Right renal pelvis (tissue), 4 donors: Measurements from ENCODE around the gene TPST1. TPM values are rescaled to one million over a fixed set of nuclear protein-coding genes. Genes with fewer than 3 reads are reported as not detected.
"Not testable (repeated sequence)": the region's sequence is repeated elsewhere in the genome, so short reads cannot be mapped to it uniquely, and the experiment has no call there.

ENCODE experiments used
- DNase-seq, 4 donors: peaks; one replicate each; pipeline ENCODE4 v3.0.0-alpha.2; 2013; ENCODE audit warnings: low read depth in 4 of 4, low spot score in 3 of 4, missing footprints in 1 of 4
- polyA plus RNA-seq, 4 donors: library from polyadenylated mRNA; unstranded; fragments of 120-200 nt; gene quantifications; one replicate each; pipeline ENCODE4 v1.2.1, GENCODE V29; 2013; ENCODE audit not compliant: insufficient read length in 4 of 4

TPST1 gene
- 10 to 100 TPM; 45.8 to 54.3 (median 49.6) TPM for polyA plus RNA-seq

DNA sequence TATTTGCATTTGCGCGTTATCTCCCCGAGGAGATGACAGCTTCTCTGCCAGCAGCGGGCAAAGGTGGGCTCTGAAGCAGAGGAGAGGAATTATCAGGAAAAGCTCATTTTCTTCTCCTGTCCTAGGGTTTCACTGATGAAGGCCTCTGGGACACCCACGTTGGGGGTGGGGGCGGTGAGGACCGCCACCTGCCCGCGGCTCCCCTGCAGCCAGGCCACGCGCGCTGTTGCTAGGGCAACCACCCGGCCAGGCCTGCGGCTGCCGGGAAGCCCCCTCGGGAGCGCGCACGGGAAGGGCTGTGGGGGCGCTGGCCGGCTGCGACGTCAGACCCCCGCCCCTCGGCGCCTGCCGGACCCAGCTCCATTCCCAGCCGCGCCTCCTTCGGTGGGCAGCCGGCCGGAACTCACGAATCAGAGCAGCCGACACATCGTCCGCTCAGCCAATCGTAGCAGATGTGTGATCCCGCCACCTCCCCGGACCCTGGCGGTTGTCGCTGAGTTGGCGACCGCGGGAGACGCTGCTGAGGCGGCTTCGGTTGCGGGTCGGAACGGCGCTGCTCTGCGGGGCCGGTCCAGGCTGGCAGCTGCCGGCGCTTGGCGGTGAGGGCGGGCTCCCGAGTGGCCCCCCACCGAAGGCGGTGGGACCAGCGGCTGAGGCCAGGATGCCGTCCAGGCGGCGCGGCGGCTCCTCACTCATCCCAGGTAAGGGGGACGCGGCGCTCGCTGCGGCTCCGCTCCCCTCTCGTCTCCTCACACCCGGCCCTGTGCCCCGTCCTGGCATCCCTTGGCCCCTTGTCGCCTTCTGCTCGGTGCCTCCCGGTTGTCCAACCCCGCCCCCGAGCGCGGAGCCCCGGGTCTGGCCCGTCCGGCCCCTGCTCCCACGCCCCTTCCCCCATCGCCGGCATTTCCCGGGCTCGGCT is at the start of gene TPST1:
Gene TPST1, plus strand, starts transcription at position 513 of the 919 bp plus-strand sequence. CDS start 35,092 bp downstream, outside the sequence.
- peak; percentile 92 to 93 (median 93) for DNase-seq

DNA sequence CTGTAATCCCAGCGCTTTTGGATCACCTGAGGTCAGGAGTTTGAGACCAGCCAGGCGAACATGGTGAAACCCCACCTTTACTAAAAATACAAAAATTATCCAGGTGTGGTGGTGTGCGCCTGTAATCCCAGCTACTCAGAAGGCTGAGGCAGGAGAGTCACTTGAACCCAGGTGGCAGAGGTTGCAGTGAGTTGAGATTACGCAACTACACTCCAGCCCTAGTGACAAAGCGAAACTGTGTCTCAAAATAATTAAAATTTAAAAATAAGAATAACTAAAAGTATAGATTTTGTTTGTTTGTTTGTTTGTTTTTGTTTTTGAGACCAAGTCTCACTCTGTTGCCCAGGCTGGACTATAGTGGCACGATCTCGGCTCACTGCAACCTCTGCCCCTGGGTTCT is 49.1 kb upstream of the TPST1 start:
- not testable (repeated sequence) for DNase-seq

DNA sequence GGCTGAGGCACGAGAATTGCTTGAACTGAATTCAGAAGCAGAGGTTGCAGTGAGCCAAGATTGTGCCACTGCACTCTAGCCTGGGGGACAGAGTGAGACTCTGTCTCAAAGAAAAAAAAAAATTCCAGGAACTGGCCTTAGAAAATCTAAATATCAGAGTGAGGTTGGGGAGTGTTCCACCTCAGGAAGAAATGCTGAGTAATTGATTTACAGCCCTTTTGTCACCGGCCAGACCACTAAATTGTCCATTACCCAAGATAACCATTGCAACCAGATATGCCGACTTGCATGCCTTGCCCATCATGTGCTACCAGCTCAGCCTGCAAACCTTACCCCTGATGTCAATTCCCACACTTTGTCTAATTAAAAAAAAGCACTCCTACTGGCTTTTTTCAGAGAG is 48.1 kb upstream of the TPST1 start:
- no peak for DNase-seq

DNA sequence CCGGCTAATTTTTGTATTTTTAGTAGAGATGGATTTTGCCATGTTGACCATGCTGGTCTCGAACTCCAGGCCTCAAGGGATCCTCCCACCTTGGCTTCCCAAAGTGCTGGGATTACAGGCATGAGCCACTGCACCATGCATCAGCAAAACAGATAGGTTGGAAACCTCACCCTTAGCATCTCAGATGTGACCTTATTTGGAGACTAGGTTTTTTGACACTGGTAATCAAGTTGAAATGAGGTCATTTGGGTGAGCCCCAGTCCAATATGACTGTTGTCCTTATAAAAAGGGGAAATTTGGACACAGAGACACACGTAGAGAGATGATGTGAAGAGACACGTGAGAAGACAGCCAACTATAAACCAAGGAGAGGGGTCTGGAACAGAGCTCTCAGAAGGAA is 42.5 kb upstream of the TPST1 start:
- no peak for DNase-seq

DNA sequence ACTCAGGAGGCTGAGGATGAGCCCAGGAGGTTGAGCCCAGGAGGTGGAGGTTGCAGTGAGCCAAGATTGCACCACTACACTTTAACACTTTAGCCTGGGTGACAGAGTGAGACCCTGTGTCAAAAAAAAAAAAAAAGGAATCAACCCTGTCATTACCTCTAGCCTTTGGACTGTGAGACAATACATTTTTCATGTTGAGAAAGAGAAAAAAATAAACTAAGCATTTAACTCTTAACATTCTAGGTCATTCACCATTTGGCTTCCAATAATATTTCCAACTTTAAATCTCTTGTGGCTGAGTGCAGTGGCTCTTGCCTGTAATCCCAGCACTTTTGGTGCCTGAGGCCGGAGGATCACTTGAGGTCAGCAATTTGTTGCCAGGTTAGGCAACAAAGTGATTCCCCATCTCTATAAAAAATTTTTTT is 41.9 kb upstream of the TPST1 start:
- no peak for DNase-seq

DNA sequence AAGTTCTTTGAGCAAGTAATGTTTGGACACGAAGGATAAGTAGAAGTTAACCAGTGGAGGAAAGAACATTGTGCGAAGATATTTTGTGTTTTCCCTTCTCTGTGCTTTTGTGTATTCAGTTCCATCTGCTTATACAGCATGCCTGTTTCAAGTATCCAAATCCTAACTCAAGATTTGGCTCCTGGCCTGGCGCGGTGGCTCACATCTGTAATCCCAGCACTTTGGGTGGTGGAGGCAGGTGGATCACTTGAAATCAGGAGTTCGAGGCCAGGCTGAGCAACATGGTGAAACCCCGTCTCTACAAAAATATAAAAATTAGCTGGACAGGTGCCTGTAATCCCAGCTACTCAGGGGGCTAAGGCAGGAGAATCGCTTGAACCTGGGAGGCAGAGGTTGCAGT is 40.8 kb upstream of the TPST1 start:
- no peak for DNase-seq

DNA sequence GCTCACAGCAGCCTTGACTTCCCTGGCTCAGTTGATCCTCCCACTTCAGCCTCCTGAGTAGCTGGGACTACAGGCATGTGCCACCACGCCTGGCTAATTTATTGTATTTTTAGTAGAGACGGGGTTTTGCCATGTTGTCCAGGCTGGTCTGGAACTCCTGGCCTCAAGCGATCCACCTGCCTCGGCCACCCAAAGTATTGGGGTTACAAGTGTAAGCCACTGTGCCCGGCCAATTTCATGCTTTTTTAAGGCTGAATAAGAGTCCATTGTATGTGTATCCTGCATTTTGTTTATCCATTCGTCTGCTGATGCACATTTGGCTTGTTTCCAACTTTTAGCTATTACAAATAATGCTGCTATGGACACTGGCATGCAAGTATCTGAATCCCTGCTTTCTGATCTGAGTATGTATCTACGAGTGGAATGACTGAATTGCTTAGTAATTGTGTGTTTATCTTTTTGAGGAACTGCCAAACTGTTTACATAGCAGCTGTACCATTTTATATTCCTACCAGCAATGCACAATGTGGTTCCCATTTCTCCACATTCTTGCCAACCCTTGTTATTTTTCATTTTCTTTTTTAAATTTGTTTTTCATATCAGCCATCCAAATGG is 37.3 kb upstream of the TPST1 start:
- no peak for DNase-seq

DNA sequence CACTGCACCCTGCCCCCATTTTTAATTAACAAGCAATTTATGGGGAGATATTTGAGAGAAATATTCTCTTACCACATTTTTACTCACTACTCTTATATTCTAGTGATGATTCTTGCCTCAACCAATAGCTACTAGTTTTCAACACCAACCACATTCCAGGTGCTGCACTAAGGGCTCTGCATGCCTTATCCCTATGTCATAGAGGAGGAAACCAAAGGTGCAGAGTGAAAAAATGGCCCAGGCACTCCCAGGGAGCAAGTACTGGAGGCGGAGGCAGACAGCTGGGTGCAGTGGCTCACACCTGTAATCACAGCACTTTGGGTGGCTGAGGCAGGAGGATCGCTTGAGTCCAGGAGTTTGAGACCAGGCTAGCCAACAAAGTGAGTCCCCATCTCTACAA is 35.5 kb upstream of the TPST1 start:
- no peak for DNase-seq

DNA sequence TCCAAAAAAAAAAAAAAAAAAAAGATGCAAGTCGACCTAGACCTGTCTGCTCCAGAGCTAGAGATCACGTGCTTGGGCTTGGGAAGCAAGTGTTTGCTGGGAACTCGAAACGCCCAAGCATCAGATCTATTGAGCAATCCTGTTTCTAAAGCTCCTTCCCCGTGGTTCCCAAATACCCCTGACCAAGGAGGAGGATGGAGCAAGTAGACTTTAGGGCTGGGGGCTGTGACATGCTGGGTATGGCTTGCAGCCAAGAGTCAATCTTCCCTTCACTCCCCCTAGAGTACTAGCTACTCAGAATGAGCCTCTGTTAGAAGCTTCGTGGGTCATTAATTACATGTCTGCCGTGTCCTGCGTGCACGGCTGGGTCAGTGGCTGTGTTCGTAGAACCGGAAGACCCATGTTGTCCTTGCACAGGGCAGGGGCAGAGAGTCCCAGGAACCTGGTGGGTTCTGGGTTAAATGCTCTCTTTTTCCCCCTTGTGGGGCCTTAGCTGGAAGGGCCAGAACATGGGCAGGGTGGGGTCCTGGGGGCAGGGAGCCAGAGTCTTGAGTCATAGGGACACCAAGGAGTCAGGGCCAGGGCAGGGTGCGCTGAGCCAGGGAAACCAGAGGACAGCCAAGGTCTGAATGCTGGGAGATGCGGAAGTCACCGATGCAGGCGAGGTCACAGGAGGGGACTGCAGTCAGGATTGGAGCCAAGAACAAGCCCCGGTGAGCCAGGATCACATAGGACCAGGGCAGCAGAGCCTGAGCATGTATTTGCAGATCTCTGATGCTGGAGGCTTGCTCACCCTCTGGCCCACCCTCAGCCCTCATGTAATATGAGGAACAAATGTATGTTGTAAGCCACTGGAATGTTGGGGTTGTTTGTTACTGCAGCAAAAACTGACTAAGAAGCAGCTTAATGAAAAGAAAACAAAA is 34.6 kb upstream of the TPST1 start:
- no peak for DNase-seq

DNA sequence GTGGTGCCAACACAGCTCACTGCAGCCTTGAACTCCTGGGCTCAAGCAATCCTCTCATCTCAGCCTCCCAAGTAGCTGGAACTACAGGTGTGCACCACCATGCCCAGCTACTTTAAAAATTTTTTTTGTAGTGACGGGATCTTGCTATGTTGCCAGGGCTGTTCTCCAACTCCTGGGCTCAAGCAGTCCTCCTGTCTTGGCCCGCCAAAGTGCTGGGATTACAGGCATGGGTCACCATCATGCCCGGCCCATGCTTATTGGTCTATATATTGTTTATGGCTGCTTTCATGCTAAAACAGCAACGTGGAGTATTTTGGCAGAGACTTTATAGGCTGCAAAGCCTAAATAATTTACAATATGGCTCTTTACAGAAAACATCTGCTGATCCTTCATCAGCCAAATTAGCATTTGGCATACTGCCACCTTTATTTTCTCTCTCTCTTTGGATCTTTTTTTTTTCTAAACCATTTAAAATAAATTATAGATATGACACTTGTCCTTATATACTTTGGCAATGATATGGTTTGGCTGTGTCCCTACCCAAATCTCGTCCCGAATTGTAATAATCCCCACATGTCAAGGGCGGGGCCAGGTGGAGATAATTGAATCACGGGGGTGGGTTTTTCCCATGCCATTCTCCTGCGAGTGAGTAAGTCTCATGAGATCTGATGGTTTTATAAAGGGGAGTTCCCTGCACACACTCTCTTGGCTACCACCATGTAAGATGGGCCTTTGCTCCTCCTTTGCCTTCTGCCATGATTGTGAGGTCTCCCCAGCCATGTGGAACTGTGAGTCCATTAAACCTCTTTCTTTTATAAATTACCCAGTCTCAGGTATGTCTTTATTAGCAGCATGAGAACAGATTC is 32.4 kb upstream of the TPST1 start:
- not testable (repeated sequence) for DNase-seq

DNA sequence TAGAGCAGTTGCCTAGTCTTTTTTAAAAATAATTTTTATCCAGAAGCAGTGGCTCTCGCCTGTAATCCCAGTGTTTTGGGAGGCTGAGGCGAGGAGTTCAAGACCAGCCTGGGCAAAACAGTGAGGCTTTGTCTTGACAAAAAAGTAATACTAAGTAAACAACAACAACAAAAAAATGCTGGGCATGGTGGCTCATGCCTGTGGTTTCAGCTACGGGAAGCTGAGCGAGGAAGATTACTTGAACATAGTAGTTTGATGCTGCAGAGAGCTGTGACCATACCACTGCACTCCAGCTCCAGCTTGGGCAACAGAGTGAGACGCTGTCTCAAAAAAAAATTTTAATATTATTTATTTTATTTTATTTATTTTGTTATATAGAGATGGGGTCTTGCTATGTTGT is 31.3 kb upstream of the TPST1 start:
- no peak for DNase-seq

DNA sequence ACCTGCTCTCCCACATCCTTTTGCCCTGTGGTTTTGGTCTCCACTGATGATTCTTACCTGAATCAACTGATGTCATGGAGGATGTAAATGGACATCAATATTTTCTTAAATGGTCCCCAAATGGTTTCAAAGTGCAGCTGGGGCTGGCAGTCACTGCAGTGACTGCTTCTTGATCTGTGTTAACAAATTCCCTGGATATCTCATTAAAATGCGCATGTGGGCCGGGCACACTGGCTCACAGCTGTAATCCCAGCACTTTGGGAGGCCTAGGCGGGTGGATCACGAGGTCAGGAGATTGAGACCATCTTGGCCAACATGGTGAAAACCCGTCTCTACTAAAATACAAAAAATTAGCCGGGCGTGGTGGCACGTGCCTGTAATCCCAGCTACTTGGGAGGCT is 30.1 kb upstream of the TPST1 start:
- not testable (repeated sequence) for DNase-seq

DNA sequence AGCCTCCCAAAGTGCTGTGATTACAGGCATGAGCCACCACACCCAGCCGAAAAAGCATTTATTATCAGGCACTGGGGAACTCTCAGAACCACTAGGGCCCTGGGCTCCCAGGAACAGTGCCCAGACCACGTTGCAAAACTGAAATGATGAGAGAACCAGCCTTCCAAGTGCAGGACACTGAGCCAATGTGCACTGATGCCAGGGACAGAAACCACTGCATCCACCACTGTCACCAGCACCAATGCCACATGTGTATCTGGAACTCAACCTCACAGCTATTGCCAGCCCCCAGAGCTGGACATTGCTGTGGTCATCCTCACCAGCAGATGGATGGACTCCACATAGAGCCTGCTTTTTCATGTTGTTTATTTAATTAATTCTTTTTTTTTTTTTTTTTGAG is 28.2 kb upstream of the TPST1 start:
- no peak for DNase-seq

DNA sequence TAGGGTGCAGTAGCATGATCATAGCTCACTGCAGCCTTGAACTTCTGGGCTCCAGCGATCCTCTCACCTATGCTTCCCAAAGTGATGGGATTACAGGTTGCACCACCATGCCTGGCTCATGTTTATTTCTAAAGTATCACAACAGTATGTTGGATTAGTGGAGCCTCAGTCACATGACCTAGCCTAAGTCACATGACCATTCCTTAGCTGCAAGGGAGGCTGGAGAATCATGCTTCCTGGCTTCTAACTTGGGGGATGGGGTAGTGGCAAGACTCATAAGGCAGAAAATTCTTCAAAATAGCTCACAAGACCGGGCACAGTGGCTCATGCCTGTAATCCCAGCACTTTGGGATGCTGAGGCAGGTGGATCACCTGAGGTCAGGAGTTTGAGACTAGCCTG is 26.9 kb upstream of the TPST1 start:
- no peak for DNase-seq

DNA sequence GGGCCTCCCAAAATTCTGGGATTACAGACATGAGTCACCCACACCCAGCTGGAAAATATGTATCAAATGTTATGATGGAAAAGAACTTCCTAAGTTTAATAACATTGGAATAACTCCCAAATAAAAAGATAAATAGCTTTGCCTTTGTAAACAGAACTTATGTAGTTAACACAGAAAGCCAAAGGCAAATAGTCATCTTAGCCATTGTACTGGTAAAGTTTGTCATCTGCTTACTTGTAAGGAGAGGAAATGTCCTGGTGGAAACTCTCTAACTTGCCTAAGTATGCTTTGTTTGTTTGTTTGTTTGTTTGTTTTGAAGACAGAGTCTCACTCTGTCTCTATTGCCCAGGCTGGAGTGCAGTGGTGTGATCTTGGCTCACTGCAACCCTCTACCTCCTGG is 23.8 kb upstream of the TPST1 start:
- no peak for DNase-seq

DNA sequence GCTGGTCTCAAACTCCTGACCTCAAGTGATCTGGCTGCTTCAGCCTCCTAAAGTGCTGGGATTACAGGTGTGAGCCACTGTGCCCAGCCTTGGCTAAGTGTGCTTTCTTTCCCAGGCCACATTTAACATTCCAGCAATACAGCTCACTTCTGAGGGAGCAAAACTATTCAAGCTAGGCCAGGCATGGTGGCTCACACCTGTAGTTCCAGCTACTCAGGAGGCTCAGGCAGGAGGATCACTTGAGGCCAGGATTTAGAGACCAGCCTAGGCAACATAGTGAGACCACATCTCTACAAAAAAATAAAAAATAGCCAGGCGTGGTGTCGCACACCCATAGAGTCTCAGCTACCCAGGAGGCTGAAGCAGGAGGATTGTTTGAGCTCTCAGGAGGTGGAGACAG is 23.3 kb upstream of the TPST1 start:
- no peak for DNase-seq

DNA sequence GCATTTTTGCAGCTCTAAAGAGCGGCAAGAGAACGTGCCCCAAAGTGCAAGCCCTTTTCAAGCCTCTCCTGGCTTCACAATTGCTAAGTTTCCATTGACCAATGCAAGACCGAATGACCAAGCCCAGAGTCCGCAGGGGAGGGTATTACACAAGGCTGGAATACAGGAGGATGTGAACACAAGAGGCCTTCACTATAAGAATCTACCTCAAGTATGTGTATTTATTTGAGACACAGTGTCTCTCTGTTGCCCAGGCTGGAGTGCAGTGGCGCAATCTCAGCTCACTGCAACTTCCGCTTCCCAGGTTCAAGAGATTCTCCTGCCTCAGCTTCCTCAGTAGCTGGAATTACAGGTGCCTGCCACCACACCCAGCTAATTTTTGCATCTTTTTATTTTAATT is 22.2 kb upstream of the TPST1 start:
- DNase-seq: no peak

DNA sequence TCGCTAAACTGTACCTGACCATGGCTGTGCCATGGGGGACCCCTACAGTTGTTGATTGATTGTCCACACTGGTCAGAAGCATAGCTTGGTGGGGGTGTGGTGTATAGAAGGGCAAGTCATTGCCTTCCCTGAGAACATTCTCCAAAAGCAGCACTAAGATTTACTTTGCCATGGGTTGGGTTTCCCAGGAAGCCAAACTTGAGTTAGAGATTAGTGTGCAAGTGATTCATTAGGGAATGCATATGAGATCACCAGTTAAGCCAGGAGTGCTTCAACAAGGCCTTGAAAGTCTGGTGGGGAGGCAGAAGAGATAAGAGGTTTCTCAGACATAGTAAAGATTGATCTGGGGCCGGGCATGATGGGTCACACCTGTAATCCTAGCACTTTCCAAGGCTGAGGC is 21.4 kb upstream of the TPST1 start:
- DNase-seq: no peak

DNA sequence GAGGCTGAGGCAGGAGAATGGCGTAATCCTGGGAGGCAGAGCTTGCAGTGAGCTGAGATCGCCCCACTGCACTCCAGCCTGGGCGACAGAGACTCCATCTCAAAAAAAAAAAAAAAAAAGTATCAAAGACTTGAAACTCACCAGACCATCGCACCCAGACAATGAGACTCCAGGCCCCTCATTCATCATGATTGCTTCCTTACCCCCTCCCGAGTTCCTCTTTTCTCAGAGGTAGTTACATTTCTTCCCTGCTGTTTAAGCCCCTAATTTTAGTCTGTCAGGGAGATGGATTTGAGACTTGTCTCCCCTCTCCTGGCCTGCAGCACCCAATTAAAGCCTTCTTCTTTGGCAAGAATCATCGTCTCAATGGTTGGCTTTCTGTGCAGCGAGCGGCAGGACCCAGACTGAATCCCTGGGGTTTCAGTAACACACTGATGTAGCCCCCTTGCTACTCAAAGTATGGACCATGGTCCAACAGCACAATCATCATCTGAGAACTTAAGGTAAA is 19.4 kb upstream of the TPST1 start:
- DNase-seq: no peak

DNA sequence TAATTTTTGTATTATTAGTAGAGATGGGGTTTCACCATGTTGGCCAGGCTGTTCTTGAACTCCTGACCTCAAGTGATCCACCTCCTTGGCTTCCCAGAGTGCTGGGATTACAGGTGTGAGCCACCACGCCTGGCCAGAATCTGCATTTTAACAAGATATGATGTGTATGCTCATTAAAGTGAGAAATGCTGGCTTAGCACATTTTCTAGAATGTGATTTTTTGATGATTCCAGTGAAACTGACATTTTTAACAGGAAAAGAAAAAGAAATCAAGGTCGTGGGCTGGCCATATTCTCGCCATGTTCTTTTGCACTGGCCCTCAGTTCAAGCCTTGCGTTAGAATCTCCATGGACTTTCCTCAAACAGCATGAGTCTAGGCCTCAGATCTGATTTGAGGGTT is 18.1 kb upstream of the TPST1 start:
- DNase-seq: no peak
